ENCODE results near the gene YOD1.

Gene YOD1

DNA sequence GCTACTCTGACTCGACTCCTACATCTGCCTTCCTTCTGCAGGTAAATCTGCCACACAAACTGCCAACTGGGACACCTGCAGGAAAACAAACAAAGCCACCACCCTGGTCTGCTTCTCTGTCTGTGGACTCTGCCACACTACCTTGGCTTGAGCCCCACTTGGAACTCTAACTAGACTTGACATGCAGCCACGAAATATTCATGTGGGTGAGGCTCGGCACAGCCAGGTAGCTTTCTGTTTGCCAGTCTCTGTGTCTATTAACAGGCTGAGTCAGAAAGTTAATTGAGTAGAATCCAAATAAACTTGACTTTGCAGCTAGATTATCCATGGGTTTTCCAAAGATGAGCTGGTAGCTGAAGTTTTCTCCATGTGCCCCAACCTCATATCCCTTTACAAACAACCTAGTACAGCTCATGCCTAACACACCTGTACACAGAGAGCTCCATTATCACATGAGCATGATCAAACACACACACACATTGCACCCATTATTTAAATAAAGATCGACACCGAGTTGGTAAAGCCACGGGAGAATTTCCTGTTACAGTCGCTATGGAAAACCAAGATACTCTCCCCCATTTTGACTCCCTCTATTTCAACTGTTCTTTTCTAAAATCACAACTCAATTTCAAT is 19.3 kb downstream of the YOD1 start:
- no peak overlapping the region for H3K4me3 ChIP-seq (ENCODE audit: low read length)

DNA sequence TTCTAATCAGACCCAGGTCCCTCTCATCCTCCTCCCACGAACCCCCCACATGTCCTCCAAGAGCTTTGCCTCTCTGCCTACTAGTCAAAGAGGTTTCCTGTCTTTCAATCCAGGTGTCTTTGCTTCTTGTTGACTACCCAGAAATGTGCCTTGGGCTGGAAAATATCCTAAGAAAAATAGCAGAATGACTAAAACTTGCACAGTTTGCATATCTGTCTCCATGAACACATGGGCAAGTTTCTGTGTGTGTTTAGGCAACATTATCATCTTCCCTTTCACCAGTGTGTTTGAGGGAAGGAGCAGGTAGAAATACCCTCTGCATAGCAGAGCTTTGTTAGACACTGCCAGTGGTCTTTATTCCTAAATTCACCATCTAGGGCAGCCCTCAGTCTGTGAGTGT is 20.0 kb downstream of the YOD1 start:
- no peak overlapping the region for H3K9ac ChIP-seq (ENCODE audit: low read length)
- no peaks in the 10 kb centered on the region for H3K9me3 ChIP-seq (ENCODE audit: insufficient read depth, low read length)
- no peak overlapping the region for H3K27ac ChIP-seq (ENCODE audit: low read length)
- H3K79me2 ChIP-seq (ENCODE audit: low read length): no peaks in the 10 kb centered on the region
- peaks cover 74% of the 10 kb centered on the region for H3K27me3 ChIP-seq (ENCODE audit: low read depth, low read length)
- TF ChIP-seq, protein P1, sequence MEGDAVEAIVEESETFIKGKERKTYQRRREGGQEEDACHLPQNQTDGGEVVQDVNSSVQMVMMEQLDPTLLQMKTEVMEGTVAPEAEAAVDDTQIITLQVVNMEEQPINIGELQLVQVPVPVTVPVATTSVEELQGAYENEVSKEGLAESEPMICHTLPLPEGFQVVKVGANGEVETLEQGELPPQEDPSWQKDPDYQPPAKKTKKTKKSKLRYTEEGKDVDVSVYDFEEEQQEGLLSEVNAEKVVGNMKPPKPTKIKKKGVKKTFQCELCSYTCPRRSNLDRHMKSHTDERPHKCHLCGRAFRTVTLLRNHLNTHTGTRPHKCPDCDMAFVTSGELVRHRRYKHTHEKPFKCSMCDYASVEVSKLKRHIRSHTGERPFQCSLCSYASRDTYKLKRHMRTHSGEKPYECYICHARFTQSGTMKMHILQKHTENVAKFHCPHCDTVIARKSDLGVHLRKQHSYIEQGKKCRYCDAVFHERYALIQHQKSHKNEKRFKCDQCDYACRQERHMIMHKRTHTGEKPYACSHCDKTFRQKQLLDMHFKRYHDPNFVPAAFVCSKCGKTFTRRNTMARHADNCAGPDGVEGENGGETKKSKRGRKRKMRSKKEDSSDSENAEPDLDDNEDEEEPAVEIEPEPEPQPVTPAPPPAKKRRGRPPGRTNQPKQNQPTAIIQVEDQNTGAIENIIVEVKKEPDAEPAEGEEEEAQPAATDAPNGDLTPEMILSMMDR (IDR thresholded peaks at IDR 0.05; ENCODE audit: low read depth, low read length): no peak
- TF ChIP-seq EZH2phosphoT487 (IDR thresholded peaks at IDR 0.05; ENCODE audit: low read depth): no peak
- H3K4me2 ChIP-seq (ENCODE audit: low read length): no peak overlapping the region
- no peak overlapping the region for H2AFZ ChIP-seq (ENCODE audit: low read depth, low read length)
- peaks cover 7% of the 10 kb centered on the region; the same call in 1 of the 2 replicates for H3K4me1 ChIP-seq (ENCODE audit: low read length)
- H3K36me3 ChIP-seq (replicated peaks; ENCODE audit: low read depth, low read length): no peaks in the 10 kb centered on the region
- H4K20me1 ChIP-seq (ENCODE audit: insufficient read depth, low read length): no peaks in the 10 kb centered on the region
- no peak overlapping the region for H3K4me3 ChIP-seq (ENCODE audit: low read length)

More for the DNA sequence above, 19.3 kb downstream of the YOD1 start:
- Histone ChIP-seq H3K9me3 (ENCODE audit: insufficient read depth, low read length) (no peaks in the 10 kb centered on the region), H3K4me1 (ENCODE audit: low read length) (peaks cover 7% of the 10 kb centered on the region; the same call in 1 of the 2 replicates), H2AFZ (ENCODE audit: low read depth, low read length) (no peak overlapping the region), H3K27ac (ENCODE audit: low read length) (no peak overlapping the region), H3K36me3 (replicated peaks; ENCODE audit: low read depth, low read length) (no peaks in the 10 kb centered on the region), H3K4me2 (ENCODE audit: low read length) (no peak overlapping the region), H3K27me3 (ENCODE audit: low read depth, low read length) (peaks cover 74% of the 10 kb centered on the region), H4K20me1 (ENCODE audit: insufficient read depth, low read length) (no peaks in the 10 kb centered on the region), H3K79me2 (ENCODE audit: low read length) (no peaks in the 10 kb centered on the region), H3K9ac (ENCODE audit: low read length) (no peak overlapping the region)
- TF ChIP-seq EZH2phosphoT487 (IDR thresholded peaks at IDR 0.05; ENCODE audit: low read depth): no peak
- TF ChIP-seq, protein P1 (IDR thresholded peaks at IDR 0.05; ENCODE audit: low read depth, low read length): no peak

DNA sequence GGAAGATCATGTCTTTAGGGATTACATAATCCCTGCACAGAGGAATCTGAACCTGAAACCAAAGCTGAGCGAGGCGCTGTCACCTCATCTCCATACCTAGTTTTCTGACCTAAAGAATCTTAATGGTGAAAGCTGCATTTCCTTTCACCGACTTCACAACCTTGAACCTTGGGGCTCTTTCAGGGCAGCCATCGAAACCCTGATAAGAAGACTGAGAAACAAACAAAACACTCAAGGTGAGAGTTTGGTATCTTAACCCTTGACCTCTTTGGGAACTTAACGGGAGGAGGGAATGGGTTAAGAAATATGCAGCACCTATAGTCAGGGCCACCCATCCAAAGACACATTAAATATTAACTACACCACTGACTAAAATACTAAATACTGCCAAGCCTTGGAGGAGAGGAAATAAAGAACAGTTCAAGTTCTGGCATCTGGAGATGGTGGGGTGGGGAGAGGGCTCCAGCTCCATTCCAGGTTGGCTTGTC is 20.4 kb downstream of the YOD1 start:
- Histone ChIP-seq H3K9me3 (ENCODE audit: insufficient read depth, low read length) (no peaks in the 10 kb centered on the region), H3K9ac (ENCODE audit: low read length) (no peak overlapping the region), H3K27me3 (ENCODE audit: low read depth, low read length) (peaks cover 76% of the 10 kb centered on the region), H3K27ac (ENCODE audit: low read length) (no peak overlapping the region), H3K4me1 (ENCODE audit: low read length) (peaks cover 7% of the 10 kb centered on the region; the same call in 1 of the 2 replicates), H3K4me2 (ENCODE audit: low read length) (peak overlapping the region; percentile 31; the same call in 1 of the 2 replicates), H3K79me2 (ENCODE audit: low read length) (no peaks in the 10 kb centered on the region), H3K4me3 (ENCODE audit: low read length) (no peak overlapping the region), H4K20me1 (ENCODE audit: insufficient read depth, low read length) (no peaks in the 10 kb centered on the region), H3K36me3 (replicated peaks; ENCODE audit: low read depth, low read length) (no peaks in the 10 kb centered on the region), H2AFZ (ENCODE audit: low read depth, low read length) (no peak overlapping the region)
- no peak for TF ChIP-seq EZH2phosphoT487 (IDR thresholded peaks at IDR 0.05; ENCODE audit: low read depth)
- TF ChIP-seq, protein P1 (IDR thresholded peaks at IDR 0.05; ENCODE audit: low read depth, low read length): no peak

DNA sequence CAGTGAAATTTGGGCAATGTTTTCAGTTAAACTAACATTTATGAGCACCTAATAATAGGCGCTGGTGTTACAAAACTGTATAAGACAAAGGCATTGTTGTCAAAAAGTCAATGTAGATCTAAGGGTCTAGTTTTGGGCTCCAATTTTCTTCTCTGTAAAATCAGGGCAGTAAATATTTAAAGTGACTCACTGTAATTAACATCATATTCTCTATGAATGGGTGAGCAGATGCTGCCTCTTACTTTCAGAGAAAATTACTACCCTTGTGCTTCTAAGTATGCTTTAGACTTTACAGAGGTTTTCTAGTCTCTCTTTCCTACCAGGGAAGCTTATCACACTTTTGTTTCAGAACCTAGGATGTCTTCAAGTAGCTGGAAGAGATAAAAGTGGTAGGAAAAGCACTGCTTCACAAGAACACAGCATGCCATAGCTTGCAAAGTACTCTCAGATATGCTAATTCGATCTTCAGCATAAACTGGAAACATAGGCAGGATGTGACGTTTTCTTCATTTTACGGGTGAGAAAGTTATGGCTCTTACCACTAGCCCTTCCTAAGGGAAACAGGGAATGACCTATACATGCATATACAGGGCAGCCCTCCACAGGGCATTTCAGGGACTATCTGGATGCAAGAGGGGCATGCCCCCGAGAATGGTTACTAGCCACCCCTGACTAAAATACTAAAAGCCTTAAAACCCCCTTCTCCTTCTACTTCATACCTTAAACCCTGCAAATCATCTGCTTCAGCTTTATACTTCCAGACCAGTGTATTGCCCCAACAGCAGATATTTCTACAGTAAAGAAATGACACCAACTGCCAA is 21.1 kb downstream of the YOD1 start:
- H2AFZ ChIP-seq (ENCODE audit: low read depth, low read length): 0 out of 2 replicates have a peak overlapping the region, but pooled peaks have one; percentile 28
- no peaks in the 10 kb centered on the region for H4K20me1 ChIP-seq (ENCODE audit: insufficient read depth, low read length)
- peaks cover 78% of the 10 kb centered on the region for H3K27me3 ChIP-seq (ENCODE audit: low read depth, low read length)
- TF ChIP-seq, protein P1 (IDR thresholded peaks at IDR 0.05; ENCODE audit: low read depth, low read length): no peak
- no peak for TF ChIP-seq EZH2phosphoT487 (IDR thresholded peaks at IDR 0.05; ENCODE audit: low read depth)
- no peaks in the 10 kb centered on the region for H3K79me2 ChIP-seq (ENCODE audit: low read length)
- H3K9me3 ChIP-seq (ENCODE audit: insufficient read depth, low read length): no peaks in the 10 kb centered on the region
- peaks cover 7% of the 10 kb centered on the region; the same call in 1 of the 2 replicates for H3K4me1 ChIP-seq (ENCODE audit: low read length)
- H3K4me3 ChIP-seq (ENCODE audit: low read length): peak overlapping the region; percentile 5; the same call in 1 of the 2 replicates
- no peak overlapping the region for H3K9ac ChIP-seq (ENCODE audit: low read length)
- H3K36me3 ChIP-seq (replicated peaks; ENCODE audit: low read depth, low read length): no peaks in the 10 kb centered on the region
- no peak overlapping the region for H3K27ac ChIP-seq (ENCODE audit: low read length)
- peak overlapping the region; percentile 31 for H3K4me2 ChIP-seq (ENCODE audit: low read length)

Measured in OCI-LY3 (cell line).